Neural cell (in vitro differentiated cells): ENCODE data around the gene SHISA7. TPM values are rescaled to one million over a fixed set of nuclear protein-coding genes. Genes with fewer than 3 reads are reported as not detected.

Source experiments
- H2AFZ ChIP-seq: fragments of 200-600, 300-800 bp; sonication (generic), shearing (Covaris generic); 2 replicates; pipeline ENCODE4 v1.6.0; 2014; ENCODE audit warnings: low read depth, mild to moderate bottlenecking, antibody characterized with exemption, low read length, moderate library complexity
- H3F3A ChIP-seq: fragments of 200-600 bp; shearing (Covaris generic); 2 replicates; pipeline ENCODE4 v1.6.1; 2016; ENCODE audit warnings: mild to moderate bottlenecking, moderate library complexity, mixed read lengths, antibody characterized with exemption, low read length; ENCODE audit not compliant: insufficient read depth, poor library complexity, severe bottlenecking
- H3K27ac ChIP-seq: fragments of 200-600, 300-800 bp; sonication (generic), shearing (Covaris generic); 2 replicates; pipeline ENCODE4 v1.5.1; 2014; ENCODE audit warnings: mild to moderate bottlenecking, low read length, moderate library complexity
- H3K27me3 ChIP-seq: fragments of 300-800, 200-600 bp; sonication (generic), shearing (Covaris generic); 2 replicates; pipeline ENCODE4 v1.6.0; 2014; ENCODE audit warnings: mild to moderate bottlenecking, low read depth, low read length, moderate library complexity; ENCODE audit not compliant: insufficient read depth
- H3K36me3 ChIP-seq: fragments of 300-800, 200-600 bp; sonication (generic), shearing (Covaris generic); 2 replicates; pipeline ENCODE4 v1.5.1; 2014; ENCODE audit warnings: mild to moderate bottlenecking, antibody characterized with exemption, low read length, moderate library complexity; ENCODE audit not compliant: insufficient read depth
- H3K4me2 ChIP-seq: fragments of 300-800, 200-600 bp; sonication (generic), shearing (Covaris generic); 2 replicates; pipeline ENCODE4 v1.6.0; 2014; ENCODE audit warnings: mild to moderate bottlenecking, low read length
- H3K4me3 ChIP-seq: fragments of 300-800, 200-600 bp; sonication (generic), shearing (Covaris generic); 2 replicates; pipeline ENCODE4 v1.5.1; 2014; ENCODE audit warnings: mild to moderate bottlenecking, low read length, moderate library complexity
- H3K79me2 ChIP-seq: fragments of 200-600 bp; shearing (Covaris generic); replicated peaks from 2 replicates; pipeline ENCODE4 v1.6.0; 2014; ENCODE audit warnings: mild to moderate bottlenecking, low read length, moderate library complexity; ENCODE audit not compliant: insufficient read depth
- H3K9ac ChIP-seq: fragments of 300-800, 200-600 bp; sonication (generic), shearing (Covaris generic); 2 replicates; pipeline ENCODE4 v1.6.1; 2016; ENCODE audit warnings: mild to moderate bottlenecking, low read length, mixed read lengths
- H3K9me2 ChIP-seq: fragments of 200-600 bp; shearing (Covaris generic); 2 replicates; pipeline ENCODE4 v1.6.1; 2016; ENCODE audit warnings: mild to moderate bottlenecking, low read length, mixed read lengths; ENCODE audit not compliant: insufficient read depth
- H3K9me3 ChIP-seq: fragments of 200-600, 300-800 bp; sonication (generic), shearing (Covaris generic); 2 replicates; pipeline ENCODE4 v1.6.1; 2016; ENCODE audit warnings: mild to moderate bottlenecking, mixed run types, low read length, moderate library complexity, mixed read lengths
- H4K20me1 ChIP-seq: fragments of 200-600 bp; shearing (Covaris generic); 2 replicates; pipeline ENCODE4 v1.6.1; 2016; ENCODE audit warnings: mild to moderate bottlenecking, mixed run types; ENCODE audit not compliant: insufficient read depth
- EP300 ChIP-seq: fragments of 450-650 bp; conservative IDR thresholded peaks from 2 replicates; pipeline ENCODE4 v1.6.1; 2014; ENCODE audit warnings: antibody characterized with exemption, mild to moderate bottlenecking, moderate library complexity; ENCODE audit not compliant: poor library complexity, severe bottlenecking
- EZH2 ChIP-seq: fragments of 200-600, 300-800 bp; shearing (Covaris generic), sonication (generic); IDR thresholded peaks from 2 replicates; pipeline ENCODE4 v1.6.1; 2014; ENCODE audit warnings: antibody characterized with exemption, low read length, borderline replicate concordance, mild to moderate bottlenecking; ENCODE audit not compliant: insufficient read depth, poor library complexity, severe bottlenecking
- MXI1 ChIP-seq: fragments of 450-650 bp; conservative IDR thresholded peaks from 2 replicates; pipeline ENCODE4 v1.6.1; 2014; ENCODE audit warnings: antibody characterized with exemption, mild to moderate bottlenecking; ENCODE audit not compliant: poor library complexity, severe bottlenecking
- POLR2AphosphoS5 ChIP-seq: IDR thresholded peaks from 2 replicates; pipeline ENCODE4 v1.6.1; 2012
- RAD21 ChIP-seq: fragments of 450-650 bp; conservative IDR thresholded peaks from 2 replicates; pipeline ENCODE4 v1.6.1; 2014; ENCODE audit warnings: antibody characterized with exemption, mild to moderate bottlenecking, moderate library complexity
- SMC3 ChIP-seq: fragments of 450-650 bp; conservative IDR thresholded peaks from 2 replicates; pipeline ENCODE4 v1.6.1; 2014; ENCODE audit warnings: antibody characterized with exemption, mild to moderate bottlenecking, moderate library complexity; ENCODE audit not compliant: poor library complexity
- TAF1 ChIP-seq: IDR thresholded peaks from 2 replicates; pipeline ENCODE4 v1.6.1; 2012; ENCODE audit warnings: low read depth
- polyA plus RNA-seq: library from polyadenylated mRNA; depleted of rRNA; stranded (reverse); fragments of >200 nt; gene quantifications from 2 replicates; pipeline ENCODE4 v1.2.3, GENCODE V29; 2014
- TF ChIP-seq, protein P1 (sequence below): IDR thresholded peaks from 2 replicates; pipeline ENCODE4 v1.6.1; 2012; ENCODE audit warnings: borderline replicate concordance
- TF ChIP-seq, protein P2 (sequence below): fragments of 450-650 bp; IDR thresholded peaks from 2 replicates; pipeline ENCODE4 v1.5.1; 2014; ENCODE audit warnings: antibody characterized with exemption, mild to moderate bottlenecking, moderate library complexity; ENCODE audit not compliant: poor library complexity, severe bottlenecking

Gene SHISA7
- polyA plus RNA-seq, 1 donor from 2014 or later = 4.5 TPM

GRCh38 chr19:55462722-55463121 is 19.6 kb upstream of the SHISA7 start:
- no peak for TF ChIP-seq TAF1
- TF ChIP-seq MXI1 = no peak
- TF ChIP-seq EZH2 = no peak
- Histone ChIP-seq H3K36me3 (no peaks in the 10 kb centered on the region), H3K27ac (no peak overlapping the region), H3K4me3 (no peak overlapping the region), H3K27me3 (no peaks in the 10 kb centered on the region), H3K9me2 (no peaks in the 10 kb centered on the region), H2AFZ (no peak overlapping the region), H3K4me2 (no peak overlapping the region), H3K9ac (no peak overlapping the region), H4K20me1 (no peaks in the 10 kb centered on the region), H3K79me2 (no peaks in the 10 kb centered on the region), H3K9me3 (no peaks in the 10 kb centered on the region), H3F3A (no peaks in the 10 kb centered on the region)

GRCh38 chr19:55461974-55462626 is 19.0 kb upstream of the SHISA7 start:
- no peaks in the 10 kb centered on the region for H3K27me3 ChIP-seq

DNA sequence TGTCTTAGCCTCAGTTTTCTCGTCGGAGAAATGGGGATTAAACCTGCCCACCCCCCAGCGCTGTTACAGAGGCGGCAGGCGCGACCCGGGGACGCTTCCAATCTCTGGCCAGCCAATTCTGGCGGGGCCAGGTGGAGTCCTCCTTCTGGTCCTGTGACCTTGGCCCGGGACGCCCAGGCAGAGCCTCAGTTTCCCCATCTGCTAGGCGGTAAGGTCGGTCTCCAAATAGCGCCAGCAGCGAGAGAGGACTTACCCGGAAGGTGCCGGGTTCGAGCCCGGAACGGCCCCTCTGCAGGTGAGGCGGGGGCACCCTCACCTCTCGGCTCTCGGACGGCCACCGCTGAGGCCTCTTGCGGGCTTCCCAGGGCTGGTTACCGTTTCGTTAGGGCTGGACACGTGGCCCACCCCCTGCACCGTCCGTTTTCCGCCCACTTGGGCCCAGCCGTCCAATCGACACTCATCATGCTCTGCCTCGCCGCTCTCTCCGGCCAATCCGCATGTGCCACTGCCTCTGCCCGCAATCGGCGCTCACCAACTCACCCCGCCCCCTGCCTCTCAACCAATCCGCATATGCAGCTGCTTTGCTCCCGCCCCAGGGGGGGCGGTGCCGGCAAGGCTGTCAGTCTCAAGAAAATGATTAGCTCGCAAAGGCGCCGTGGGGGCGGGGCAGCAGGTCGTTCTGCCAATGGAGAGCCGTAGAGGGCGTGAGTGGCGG is 18.3 kb upstream of the SHISA7 start, which contains the start of gene ISOC2:
Gene ISOC2, minus strand, starts transcription at position 384 of the 715 bp plus-strand sequence. CDS start 5,156 bp downstream, outside the sequence.
- TF ChIP-seq, protein P1, sequence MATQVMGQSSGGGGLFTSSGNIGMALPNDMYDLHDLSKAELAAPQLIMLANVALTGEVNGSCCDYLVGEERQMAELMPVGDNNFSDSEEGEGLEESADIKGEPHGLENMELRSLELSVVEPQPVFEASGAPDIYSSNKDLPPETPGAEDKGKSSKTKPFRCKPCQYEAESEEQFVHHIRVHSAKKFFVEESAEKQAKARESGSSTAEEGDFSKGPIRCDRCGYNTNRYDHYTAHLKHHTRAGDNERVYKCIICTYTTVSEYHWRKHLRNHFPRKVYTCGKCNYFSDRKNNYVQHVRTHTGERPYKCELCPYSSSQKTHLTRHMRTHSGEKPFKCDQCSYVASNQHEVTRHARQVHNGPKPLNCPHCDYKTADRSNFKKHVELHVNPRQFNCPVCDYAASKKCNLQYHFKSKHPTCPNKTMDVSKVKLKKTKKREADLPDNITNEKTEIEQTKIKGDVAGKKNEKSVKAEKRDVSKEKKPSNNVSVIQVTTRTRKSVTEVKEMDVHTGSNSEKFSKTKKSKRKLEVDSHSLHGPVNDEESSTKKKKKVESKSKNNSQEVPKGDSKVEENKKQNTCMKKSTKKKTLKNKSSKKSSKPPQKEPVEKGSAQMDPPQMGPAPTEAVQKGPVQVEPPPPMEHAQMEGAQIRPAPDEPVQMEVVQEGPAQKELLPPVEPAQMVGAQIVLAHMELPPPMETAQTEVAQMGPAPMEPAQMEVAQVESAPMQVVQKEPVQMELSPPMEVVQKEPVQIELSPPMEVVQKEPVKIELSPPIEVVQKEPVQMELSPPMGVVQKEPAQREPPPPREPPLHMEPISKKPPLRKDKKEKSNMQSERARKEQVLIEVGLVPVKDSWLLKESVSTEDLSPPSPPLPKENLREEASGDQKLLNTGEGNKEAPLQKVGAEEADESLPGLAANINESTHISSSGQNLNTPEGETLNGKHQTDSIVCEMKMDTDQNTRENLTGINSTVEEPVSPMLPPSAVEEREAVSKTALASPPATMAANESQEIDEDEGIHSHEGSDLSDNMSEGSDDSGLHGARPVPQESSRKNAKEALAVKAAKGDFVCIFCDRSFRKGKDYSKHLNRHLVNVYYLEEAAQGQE = peak; percentile 26
- TF ChIP-seq, protein P2, sequence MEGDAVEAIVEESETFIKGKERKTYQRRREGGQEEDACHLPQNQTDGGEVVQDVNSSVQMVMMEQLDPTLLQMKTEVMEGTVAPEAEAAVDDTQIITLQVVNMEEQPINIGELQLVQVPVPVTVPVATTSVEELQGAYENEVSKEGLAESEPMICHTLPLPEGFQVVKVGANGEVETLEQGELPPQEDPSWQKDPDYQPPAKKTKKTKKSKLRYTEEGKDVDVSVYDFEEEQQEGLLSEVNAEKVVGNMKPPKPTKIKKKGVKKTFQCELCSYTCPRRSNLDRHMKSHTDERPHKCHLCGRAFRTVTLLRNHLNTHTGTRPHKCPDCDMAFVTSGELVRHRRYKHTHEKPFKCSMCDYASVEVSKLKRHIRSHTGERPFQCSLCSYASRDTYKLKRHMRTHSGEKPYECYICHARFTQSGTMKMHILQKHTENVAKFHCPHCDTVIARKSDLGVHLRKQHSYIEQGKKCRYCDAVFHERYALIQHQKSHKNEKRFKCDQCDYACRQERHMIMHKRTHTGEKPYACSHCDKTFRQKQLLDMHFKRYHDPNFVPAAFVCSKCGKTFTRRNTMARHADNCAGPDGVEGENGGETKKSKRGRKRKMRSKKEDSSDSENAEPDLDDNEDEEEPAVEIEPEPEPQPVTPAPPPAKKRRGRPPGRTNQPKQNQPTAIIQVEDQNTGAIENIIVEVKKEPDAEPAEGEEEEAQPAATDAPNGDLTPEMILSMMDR = peak; percentile 32
- TF ChIP-seq EP300 (peak; percentile 41), RAD21 (no peak), EZH2 (no peak), TAF1 (no peak), SMC3 (peak; percentile 30), MXI1 (peak; percentile 88), POLR2AphosphoS5 (peak; percentile 51)

More at GRCh38 chr19:55461974-55462626, 19.0 kb upstream of the SHISA7 start:
- no peaks in the 10 kb centered on the region for H4K20me1 ChIP-seq
- no peak overlapping the region for H3K4me2 ChIP-seq
- H3K4me3 ChIP-seq = peak overlapping the region; percentile 97
- no peaks in the 10 kb centered on the region for H3F3A ChIP-seq
- H3K9ac ChIP-seq = peak overlapping the region; percentile 61
- H2AFZ ChIP-seq = peak overlapping the region; percentile 67
- H3K9me3 ChIP-seq = no peaks in the 10 kb centered on the region
- no peak for TF ChIP-seq SMC3
- TF ChIP-seq POLR2AphosphoS5 = peak; percentile 41
- no peak overlapping the region for H3K27ac ChIP-seq
- H3K79me2 ChIP-seq = no peaks in the 10 kb centered on the region
- no peaks in the 10 kb centered on the region for H3K9me2 ChIP-seq
- H3K36me3 ChIP-seq = no peaks in the 10 kb centered on the region

More for the DNA sequence above, 18.3 kb upstream of the SHISA7 start, which contains the start of gene ISOC2:
- Histone ChIP-seq H3K79me2 (no peaks in the 10 kb centered on the region), H2AFZ (peak within 1 kb of the TSS; percentile 67), H3F3A (no peaks in the 10 kb centered on the region), H3K4me3 (peak within 1 kb of the TSS; percentile 97), H3K36me3 (no peaks in the 10 kb centered on the region), H3K27ac (peak within 1 kb of the TSS; percentile 11), H3K9ac (peak within 1 kb of the TSS; percentile 78), H3K4me2 (peak within 1 kb of the TSS; percentile 78), H3K9me2 (no peaks in the 10 kb centered on the region), H3K9me3 (no peaks in the 10 kb centered on the region), H3K27me3 (no peaks in the 10 kb centered on the region), H4K20me1 (no peaks in the 10 kb centered on the region)
